Choroid plexus epithelial cell (primary cell): ENCODE measurements around the gene ZNF597.
A peak's percentile ranks its signal among the peaks of the same experiment; 100 is the strongest.

Experiments used
- DNase-seq: peaks from one replicate; pipeline ENCODE4 v3.0.0-alpha.2; 2010; ENCODE audit warnings: low read depth
- H3K4me3 ChIP-seq: 2 replicates; pipeline ENCODE4 v1.5.1; 2011; ENCODE audit warnings: low read depth, mild to moderate bottlenecking, control low read depth, low read length, moderate library complexity
- CTCF ChIP-seq: conservative IDR thresholded peaks from 2 replicates; pipeline ENCODE4 v1.5.1; 2011; ENCODE audit warnings: low read depth, mild to moderate bottlenecking, control low read depth, inconsistent platforms, low read length, moderate library complexity

ZNF597 gene

GRCh38 chr16:3472878-3473595 is 29.7 kb upstream of the ZNF597 start:
- H3K4me3 ChIP-seq, result no peak overlapping the region
- DNase-seq, result no peak
- TF ChIP-seq CTCF, result no peak

- TF ChIP-seq CTCF, result no peak
- no peak for DNase-seq
- no peak overlapping the region for H3K4me3 ChIP-seq
These were observed 28.3 kb upstream of the ZNF597 start for GRCh38 chr16:3471518-3472176.

- H3K4me3 ChIP-seq, result no peak overlapping the region
- no peak for DNase-seq
- no peak for TF ChIP-seq CTCF
These were observed 27.4 kb upstream of the ZNF597 start for GRCh38 chr16:3470723-3471122.

- TF ChIP-seq CTCF, result no peak
- no peak overlapping the region for H3K4me3 ChIP-seq
- no peak for DNase-seq
These were observed 26.4 kb upstream of the ZNF597 start for GRCh38 chr16:3469736-3470135.

- TF ChIP-seq CTCF, result no peak
- no peak for DNase-seq
- H3K4me3 ChIP-seq, result no peak overlapping the region
These were observed 25.2 kb upstream of the ZNF597 start for GRCh38 chr16:3468501-3468900.

- peak; percentile 49 for DNase-seq
- TF ChIP-seq CTCF, result no peak
- no peak overlapping the region for H3K4me3 ChIP-seq
These were observed 24.6 kb upstream of the ZNF597 start for GRCh38 chr16:3467921-3468320.

GRCh38 chr16:3467182-3467581 is 23.9 kb upstream of the ZNF597 start:
- DNase-seq, result no peak
- TF ChIP-seq CTCF, result no peak
- H3K4me3 ChIP-seq, result no peak overlapping the region
